ENCODE data around the gene CCDC43. TPM values are rescaled to one million over a fixed set of nuclear protein-coding genes. Genes with fewer than 3 reads are reported as not detected.
"Not testable (repeated sequence)": the region's sequence is repeated elsewhere in the genome, so short reads cannot be mapped to it uniquely, and the experiment has no call there.

Gene CCDC43
- 10 to 100 TPM in 3 of 4 donors, 1 to 10 TPM in 1; 5.3 to 30.7 (median 13.8) TPM for total RNA-seq

- intact Hi-C loops (cut with DNase I; ENCODE audit: low total_unique reads), result no loop called here
- Histone ChIP-seq H3K27me3 (no peaks in the 10 kb centered on the region), H3K9me3 (no peaks in the 10 kb centered on the region), H3K4me3 (peak within 1 kb of the TSS; percentile 75 to 78), H3K27ac (peak within 1 kb of the TSS; percentile 88 to 89), H3K4me1 (no peaks in the 10 kb centered on the region), H3K36me3 (no peaks in the 10 kb centered on the region)
- TF ChIP-seq POLR2A (IDR thresholded peaks at IDR 0.05), result peak; percentile 20 to 38
- peak in 1 of 4 experiments; percentile 18 for TF ChIP-seq CTCF (IDR thresholded peaks at IDR 0.05)
- peak; percentile 83 to 90 for DNase-seq
Observed at GRCh38 chr17:44689477-44690217, at the start of gene CCDC43. TSS of gene CCDC43 (minus strand) at chr17:44689776. CDS start at chr17:44689753, 23 bp downstream.

- no peaks in the 10 kb centered on the region for H3K4me1 ChIP-seq
- no peak overlapping the region for H3K27ac ChIP-seq
- no peak for DNase-seq
- no peaks in the 10 kb centered on the region for H3K27me3 ChIP-seq
- no peak overlapping the region for H3K4me3 ChIP-seq
- intact Hi-C loops (cut with DNase I; ENCODE audit: low total_unique reads), result no loop called here
- no peak for TF ChIP-seq CTCF (IDR thresholded peaks at IDR 0.05)
- no peaks in the 10 kb centered on the region for H3K9me3 ChIP-seq
- no peaks in the 10 kb centered on the region for H3K36me3 ChIP-seq
Observed at GRCh38 chr17:44738214-44738906, 48.8 kb upstream of the CCDC43 start.

- Histone ChIP-seq H3K27me3 (no peaks in the 10 kb centered on the region), H3K27ac (no peak overlapping the region), H3K4me3 (no peak overlapping the region), H3K9me3 (no peaks in the 10 kb centered on the region), H3K36me3 (no peaks in the 10 kb centered on the region), H3K4me1 (no peaks in the 10 kb centered on the region)
- intact Hi-C loops (cut with DNase I; ENCODE audit: low total_unique reads), result no loop called here
- TF ChIP-seq CTCF (IDR thresholded peaks at IDR 0.05) (no peak), POLR2A (IDR thresholded peaks at IDR 0.05) (no peak)
- DNase-seq, result no peak
Observed at GRCh38 chr17:44736551-44737240, 47.1 kb upstream of the CCDC43 start.

- TF ChIP-seq POLR2A (IDR thresholded peaks at IDR 0.05) (no peak), CTCF (IDR thresholded peaks at IDR 0.05) (no peak)
- Histone ChIP-seq H3K9me3 (no peaks in the 10 kb centered on the region), H3K27me3 (no peaks in the 10 kb centered on the region), H3K4me1 (no peaks in the 10 kb centered on the region), H3K4me3 (no peak overlapping the region), H3K27ac (no peak overlapping the region), H3K36me3 (no peaks in the 10 kb centered on the region)
- intact Hi-C loops (cut with DNase I; ENCODE audit: low total_unique reads), result no loop called here
- DNase-seq, result no peak
Observed at GRCh38 chr17:44734272-44734671, 44.7 kb upstream of the CCDC43 start.

- DNase-seq, result no peak
- no peaks in the 10 kb centered on the region for H3K9me3 ChIP-seq
- intact Hi-C loops (cut with DNase I; ENCODE audit: low total_unique reads), result no loop called here
- no peaks in the 10 kb centered on the region for H3K4me1 ChIP-seq
- TF ChIP-seq POLR2A (IDR thresholded peaks at IDR 0.05), result no peak
- no peak for TF ChIP-seq CTCF (IDR thresholded peaks at IDR 0.05)
- H3K27me3 ChIP-seq, result no peaks in the 10 kb centered on the region
- H3K36me3 ChIP-seq, result no peaks in the 10 kb centered on the region
- H3K27ac ChIP-seq, result no peak overlapping the region
- no peak overlapping the region for H3K4me3 ChIP-seq
Observed at GRCh38 chr17:44733753-44734152, 44.2 kb upstream of the CCDC43 start.

GRCh38 chr17:44726121-44726520, 36.5 kb upstream of the CCDC43 start:
- H3K36me3 ChIP-seq; H3K4me1 ChIP-seq; H3K9me3 ChIP-seq; H3K27me3 ChIP-seq; H3K27ac ChIP-seq; DNase-seq; H3K4me3 ChIP-seq; intact Hi-C loops (cut with DNase I; ENCODE audit: low total_unique reads): not testable (repeated sequence)

All from uterus (tissue), 4 donors.